ENCODE measurements around the gene PDGFC. TPM values are rescaled to one million over a fixed set of nuclear protein-coding genes. Genes with fewer than 3 reads are reported as not detected.

PDGFC gene
- total RNA-seq, 1 experiment from 2014 or later = 33.1 TPM

- H3K4me3 ChIP-seq = no peak overlapping the region
- no peaks in the 10 kb centered on the region for H3K9me3 ChIP-seq (ENCODE audit: insufficient read depth, low read depth)
- H3K27me3 ChIP-seq (ENCODE audit: insufficient read depth, low read depth) = no peaks in the 10 kb centered on the region
- ChIA-PET CTCF (no interaction called here), POLR2A (ENCODE audit: unreplicated experiment) (no interaction called here)
- no peak overlapping the region for H2AFZ ChIP-seq
- DNase-seq = no peak
- H3K27ac ChIP-seq = no peak overlapping the region
- peaks cover 6% of the 10 kb centered on the region; the same call in 1 of the 2 replicates for H3F3A ChIP-seq (ENCODE audit: insufficient read depth, low read depth)
- intact Hi-C loops (cut with micrococcal nuclease; ENCODE audit: unreplicated experiment) = no loop called here
- no peak overlapping the region for H3K4me2 ChIP-seq
- no peaks in the 10 kb centered on the region for H4K20me1 ChIP-seq (ENCODE audit: insufficient read depth)
- H3K36me3 ChIP-seq (ENCODE audit: low read depth) = no peaks in the 10 kb centered on the region
- H3K4me1 ChIP-seq (replicated peaks; ENCODE audit: insufficient read depth) = peaks cover 24% of the 10 kb centered on the region
- H3K9me2 ChIP-seq (ENCODE audit: insufficient read depth) = no peaks in the 10 kb centered on the region
- TF ChIP-seq CTCF (conservative IDR thresholded peaks at IDR 0.05) = no peak
- no peak for TF ChIP-seq EZH2 (IDR thresholded peaks at IDR 0.05; ENCODE audit: low read depth)
- BruUV-seq (replicated peaks) = no TSS peak
- no peaks in the 10 kb centered on the region; the same call in 1 of the 2 replicates for H3K79me2 ChIP-seq (ENCODE audit: low read depth)
Observed at GRCh38 chr4:156954587-156954986, 17.0 kb downstream of the PDGFC start.

- no peak for DNase-seq
- ChIA-PET CTCF (no interaction called here), POLR2A (ENCODE audit: unreplicated experiment) (no interaction called here)
Observed at GRCh38 chr4:156953951-156954350, 17.6 kb downstream of the PDGFC start.

GRCh38 chr4:156953001-156953400 lies 18.6 kb downstream of the PDGFC start:
- no peak overlapping the region for H2AFZ ChIP-seq
- no peak overlapping the region for H3K4me2 ChIP-seq
- H4K20me1 ChIP-seq (ENCODE audit: insufficient read depth) = no peaks in the 10 kb centered on the region
- BruUV-seq (replicated peaks) = no TSS peak
- H3K9me3 ChIP-seq (ENCODE audit: insufficient read depth, low read depth) = no peaks in the 10 kb centered on the region
- POLR2A ChIA-PET (ENCODE audit: unreplicated experiment) = no interaction called here
- H3K27ac ChIP-seq = no peak overlapping the region
- no peak overlapping the region for H3K4me3 ChIP-seq
- DNase-seq = no peak
- H3F3A ChIP-seq (ENCODE audit: insufficient read depth, low read depth) = peaks cover 10% of the 10 kb centered on the region; the same call in 1 of the 2 replicates
- H3K36me3 ChIP-seq (ENCODE audit: low read depth) = no peaks in the 10 kb centered on the region
- no peaks in the 10 kb centered on the region for H3K27me3 ChIP-seq (ENCODE audit: insufficient read depth, low read depth)
- H3K9me2 ChIP-seq (ENCODE audit: insufficient read depth) = no peaks in the 10 kb centered on the region
- intact Hi-C loops (cut with micrococcal nuclease; ENCODE audit: unreplicated experiment) = no loop called here
- TF ChIP-seq EZH2 (IDR thresholded peaks at IDR 0.05; ENCODE audit: low read depth) = no peak
- H3K79me2 ChIP-seq (ENCODE audit: low read depth) = no peaks in the 10 kb centered on the region; the same call in 1 of the 2 replicates
- CTCF ChIA-PET = no interaction called here
- H3K4me1 ChIP-seq (replicated peaks; ENCODE audit: insufficient read depth) = peaks cover 32% of the 10 kb centered on the region

More at GRCh38 chr4:156953951-156954350, 17.6 kb downstream of the PDGFC start:
- H3K79me2 ChIP-seq (ENCODE audit: low read depth) = no peaks in the 10 kb centered on the region; the same call in 1 of the 2 replicates
- H4K20me1 ChIP-seq (ENCODE audit: insufficient read depth) = no peaks in the 10 kb centered on the region
- H3K36me3 ChIP-seq (ENCODE audit: low read depth) = no peaks in the 10 kb centered on the region
- no peak overlapping the region for H3K27ac ChIP-seq
- H3K4me1 ChIP-seq (replicated peaks; ENCODE audit: insufficient read depth) = peaks cover 30% of the 10 kb centered on the region
- peaks cover 10% of the 10 kb centered on the region; the same call in 1 of the 2 replicates for H3F3A ChIP-seq (ENCODE audit: insufficient read depth, low read depth)
- H3K9me3 ChIP-seq (ENCODE audit: insufficient read depth, low read depth) = no peaks in the 10 kb centered on the region
- H3K9me2 ChIP-seq (ENCODE audit: insufficient read depth) = no peaks in the 10 kb centered on the region
- BruUV-seq (replicated peaks) = no TSS peak
- H3K27me3 ChIP-seq (ENCODE audit: insufficient read depth, low read depth) = no peaks in the 10 kb centered on the region
- no peak overlapping the region for H2AFZ ChIP-seq
- H3K4me2 ChIP-seq = no peak overlapping the region
- no peak for TF ChIP-seq CTCF (conservative IDR thresholded peaks at IDR 0.05)
- TF ChIP-seq EZH2 (IDR thresholded peaks at IDR 0.05; ENCODE audit: low read depth) = no peak
- intact Hi-C loops (cut with micrococcal nuclease; ENCODE audit: unreplicated experiment) = no loop called here
- H3K4me3 ChIP-seq = no peak overlapping the region

Data from PC-9 (cell line).